ENCODE data around the gene C10orf67.

GRCh38 chr10:23173214-23174073 is 171.2 kb downstream of the C10orf67 start:
- no peak for TF ChIP-seq CTCF (IDR thresholded peaks at IDR 0.05)
- TF ChIP-seq EZH2 (IDR thresholded peaks at IDR 0.05; ENCODE audit: borderline replicate concordance, insufficient read depth, low read depth, low read length, poor library complexity, severe bottlenecking) = no peak
